Fibroblast of skin of scalp (primary cell): Measurements from ENCODE around the gene ADGRG1.

Experiments
- DNase-seq: peaks from one replicate; pipeline ENCODE4 v3.0.0-alpha.2; 2013

The ADGRG1 gene

GRCh38 chr16:57649443-57649751 is 21.0 kb downstream of the ADGRG1 start:
- no peak for DNase-seq

- DNase-seq, result no peak
Measured at GRCh38 chr16:57649846-57650245, 21.4 kb downstream of the ADGRG1 start.

GRCh38 chr16:57651344-57652333 is 23.2 kb downstream of the ADGRG1 start:
- DNase-seq, result no peak

- no peak for DNase-seq
Measured at GRCh38 chr16:57652695-57653471, 24.5 kb downstream of the ADGRG1 start.

GRCh38 chr16:57653936-57654335 is 25.5 kb downstream of the ADGRG1 start:
- peak; percentile 23 for DNase-seq

- no peak for DNase-seq
Measured at GRCh38 chr16:57656342-57656955, 28.0 kb downstream of the ADGRG1 start.

GRCh38 chr16:57657228-57657627 is 28.8 kb downstream of the ADGRG1 start:
- no peak for DNase-seq

GRCh38 chr16:57658130-57658877 is 29.9 kb downstream of the ADGRG1 start:
- DNase-seq, result no peak

- DNase-seq, result no peak
Measured at GRCh38 chr16:57658878-57659674, 30.6 kb downstream of the ADGRG1 start.

- DNase-seq, result no peak
Measured at GRCh38 chr16:57660715-57661463, 32.5 kb downstream of the ADGRG1 start.

- DNase-seq, result no peak
Measured at GRCh38 chr16:57661510-57661909, 33.1 kb downstream of the ADGRG1 start.

GRCh38 chr16:57661936-57662906 is 33.8 kb downstream of the ADGRG1 start:
- no peak for DNase-seq

GRCh38 chr16:57663436-57663835 is 35.0 kb downstream of the ADGRG1 start:
- no peak for DNase-seq

- DNase-seq, result no peak
Measured at GRCh38 chr16:57663917-57664661, 35.7 kb downstream of the ADGRG1 start.

- DNase-seq, result no peak
Measured at GRCh38 chr16:57664662-57665025, 36.2 kb downstream of the ADGRG1 start.

GRCh38 chr16:57665541-57665940 is 37.1 kb downstream of the ADGRG1 start:
- DNase-seq, result no peak

- DNase-seq, result no peak
Measured at GRCh38 chr16:57666353-57667047, 38.1 kb downstream of the ADGRG1 start.

GRCh38 chr16:57667048-57667525 is 38.7 kb downstream of the ADGRG1 start:
- DNase-seq, result no peak
